Renal pelvis (tissue), 4 donors: ENCODE results near the gene ANAPC2. TPM values are rescaled to one million over a fixed set of nuclear protein-coding genes. Genes with fewer than 3 reads are reported as not detected.

ENCODE experiments used
- DNase-seq: peaks from one replicate; pipeline ENCODE4 v3.0.0-alpha.2; 2013
- polyA plus RNA-seq, 3 donors: library from polyadenylated mRNA; unstranded; fragments of 120-200 nt; gene quantifications; one replicate each; pipeline ENCODE4 v1.2.1, GENCODE V29; 2013; ENCODE audit not compliant: insufficient read length in 3 of 3

The ANAPC2 gene
- polyA plus RNA-seq, 3 donors, result 46.2 to 55.9 (median 51.3) TPM

DNA sequence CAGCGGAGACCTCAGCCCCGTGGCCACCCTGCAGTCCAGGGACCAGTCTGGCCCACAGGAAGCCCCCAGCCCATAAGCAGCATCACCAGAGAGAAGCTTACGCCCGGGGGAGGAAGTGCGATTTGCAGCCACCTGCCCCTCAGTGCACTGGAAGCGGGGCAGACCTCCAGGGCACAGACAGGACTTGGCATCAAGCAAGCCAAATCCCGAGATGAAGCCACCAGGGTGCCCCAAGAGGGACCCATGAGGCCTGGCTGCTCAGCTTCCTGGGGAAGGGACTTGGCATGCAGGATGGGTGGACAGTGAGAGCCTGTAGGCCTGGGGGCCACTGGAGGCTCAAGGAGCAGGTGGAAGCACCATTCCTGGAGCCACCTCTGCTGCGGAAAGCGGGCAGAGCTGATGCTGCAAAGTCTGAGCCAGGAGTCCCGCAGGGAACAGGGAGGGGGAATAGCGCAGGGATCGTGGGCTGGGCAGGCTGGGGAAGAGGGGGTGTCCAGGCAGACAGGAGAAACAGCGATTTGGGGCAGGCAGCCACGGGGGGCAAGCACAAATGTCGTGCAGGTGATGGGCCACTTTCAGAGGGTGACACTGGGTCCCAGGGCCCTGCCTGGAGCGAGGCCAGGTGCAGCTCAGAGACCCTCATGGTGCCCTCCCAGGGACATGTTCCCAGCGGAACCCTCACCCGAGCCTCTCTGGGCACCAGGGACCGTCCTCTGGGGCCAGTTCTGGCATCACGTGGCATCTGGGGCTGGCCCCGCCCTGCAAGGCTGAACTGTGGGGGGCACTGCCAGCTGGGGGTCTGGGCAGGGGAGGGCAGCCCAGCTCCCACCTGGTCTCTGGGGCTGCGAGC lies 21.8 kb downstream of the ANAPC2 start:
- DNase-seq, result no peak

DNA sequence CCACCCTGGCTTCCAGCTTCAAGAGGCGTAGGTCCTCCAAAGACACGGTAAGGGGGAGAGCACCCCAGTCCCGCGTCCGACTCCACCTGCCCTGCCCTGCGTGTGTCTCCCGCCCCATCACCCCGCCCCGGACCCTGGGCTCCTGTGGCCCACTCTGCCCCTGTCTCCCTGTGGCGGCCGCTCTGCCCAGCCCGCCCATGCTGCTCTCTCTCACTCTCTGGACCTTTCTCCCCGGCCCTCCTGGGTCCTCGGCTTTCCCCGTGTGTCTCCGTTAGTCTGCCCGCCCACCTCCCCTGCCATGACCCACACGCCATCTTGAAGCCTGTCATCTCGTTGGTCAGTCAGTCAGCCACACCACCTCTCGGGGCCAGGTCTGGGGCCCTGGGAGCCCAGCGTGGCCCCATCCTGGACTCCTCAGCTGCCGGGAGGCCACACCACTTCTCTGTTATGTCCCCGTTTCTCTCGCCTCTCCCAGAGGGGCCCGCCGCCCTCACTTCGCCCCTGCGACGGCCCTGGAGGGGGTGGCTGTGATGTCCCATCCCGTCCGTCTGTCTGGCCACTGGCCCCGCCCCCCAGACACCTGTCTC lies 23.0 kb downstream of the ANAPC2 start:
- DNase-seq, result no peak

GRCh38 chr9:137164370-137165249 lies 23.8 kb downstream of the ANAPC2 start:
- no peak for DNase-seq

- no peak for DNase-seq
These were observed 24.6 kb downstream of the ANAPC2 start for GRCh38 chr9:137163805-137164204.

DNA sequence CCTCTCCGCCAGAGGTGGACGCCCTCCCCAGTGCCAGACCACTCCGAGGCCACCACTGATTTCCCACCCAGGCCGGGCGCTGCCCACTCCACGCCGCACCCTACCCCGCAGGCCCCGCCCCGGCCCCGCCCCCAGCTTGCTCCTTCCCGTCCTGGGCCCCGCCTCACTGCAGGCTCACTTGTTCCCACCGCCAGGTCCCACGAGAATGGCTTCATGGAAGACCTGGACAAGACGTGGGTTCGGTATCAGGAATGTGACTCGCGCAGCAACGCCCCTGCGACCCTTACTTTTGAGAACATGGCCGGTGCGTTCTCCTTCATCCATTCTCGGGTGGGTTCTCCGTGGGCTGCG lies 25.0 kb downstream of the ANAPC2 start:
- no peak for DNase-seq

GRCh38 chr9:137162505-137163364 lies 25.6 kb downstream of the ANAPC2 start:
- no peak for DNase-seq

GRCh38 chr9:137161558-137162486 lies 26.5 kb downstream of the ANAPC2 start:
- DNase-seq, result no peak

GRCh38 chr9:137160716-137161557 lies 27.4 kb downstream of the ANAPC2 start:
- no peak for DNase-seq

GRCh38 chr9:137160054-137160425 lies 28.3 kb downstream of the ANAPC2 start:
- no peak for DNase-seq

DNA sequence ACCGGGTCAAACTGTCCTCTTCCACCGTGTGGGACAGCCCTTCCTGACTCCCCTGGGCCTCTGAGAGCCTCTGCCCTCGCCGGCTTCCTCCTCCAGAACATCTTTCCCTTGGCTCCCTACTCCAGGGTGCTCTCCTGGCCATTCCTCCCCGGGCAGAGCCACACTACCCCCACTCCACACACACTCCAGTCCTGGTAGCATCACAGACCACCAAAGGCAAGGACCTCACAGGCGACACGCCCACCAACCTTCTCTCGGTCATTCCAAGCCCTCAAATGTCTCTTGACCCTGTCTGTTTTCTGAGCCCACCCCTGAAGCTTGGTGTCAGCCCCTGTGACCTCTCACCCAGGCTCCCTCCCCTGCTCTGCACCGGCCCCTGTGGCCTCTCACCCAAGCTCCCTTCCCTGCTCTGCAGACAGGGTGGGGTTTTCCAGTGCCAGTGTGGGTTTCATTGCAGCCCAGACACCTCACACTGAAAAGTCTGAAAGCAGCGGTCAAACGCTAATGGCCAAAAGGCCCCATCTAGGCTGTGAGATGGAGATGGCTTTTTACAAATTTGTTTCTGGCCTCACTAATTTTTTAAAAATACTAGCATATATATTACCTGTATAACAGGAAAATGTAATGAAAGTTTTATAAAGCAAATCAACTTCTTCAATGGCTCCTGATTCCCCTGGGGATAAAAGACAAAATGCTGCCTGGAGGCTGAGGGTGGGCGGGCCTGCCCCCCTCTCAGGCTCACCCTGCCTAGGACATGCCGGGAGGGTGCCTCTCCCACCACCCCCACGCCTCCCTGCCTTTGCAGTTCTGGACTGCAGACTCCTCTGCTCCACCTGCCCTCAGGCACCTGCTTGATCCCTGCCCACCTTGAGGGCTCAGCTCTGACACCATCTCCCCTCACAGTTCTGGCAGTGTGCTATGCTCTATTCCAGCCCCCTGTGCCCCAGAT lies 29.0 kb downstream of the ANAPC2 start:
- no peak for DNase-seq

- DNase-seq, result no peak
These were observed 29.7 kb downstream of the ANAPC2 start for GRCh38 chr9:137158625-137159024.

- DNase-seq, result no peak
These were observed 30.5 kb downstream of the ANAPC2 start for GRCh38 chr9:137157618-137158415.

GRCh38 chr9:137156567-137157375 lies 31.6 kb downstream of the ANAPC2 start:
- no peak for DNase-seq

- no peak for DNase-seq
These were observed 35.4 kb downstream of the ANAPC2 start for GRCh38 chr9:137152844-137153405.

DNA sequence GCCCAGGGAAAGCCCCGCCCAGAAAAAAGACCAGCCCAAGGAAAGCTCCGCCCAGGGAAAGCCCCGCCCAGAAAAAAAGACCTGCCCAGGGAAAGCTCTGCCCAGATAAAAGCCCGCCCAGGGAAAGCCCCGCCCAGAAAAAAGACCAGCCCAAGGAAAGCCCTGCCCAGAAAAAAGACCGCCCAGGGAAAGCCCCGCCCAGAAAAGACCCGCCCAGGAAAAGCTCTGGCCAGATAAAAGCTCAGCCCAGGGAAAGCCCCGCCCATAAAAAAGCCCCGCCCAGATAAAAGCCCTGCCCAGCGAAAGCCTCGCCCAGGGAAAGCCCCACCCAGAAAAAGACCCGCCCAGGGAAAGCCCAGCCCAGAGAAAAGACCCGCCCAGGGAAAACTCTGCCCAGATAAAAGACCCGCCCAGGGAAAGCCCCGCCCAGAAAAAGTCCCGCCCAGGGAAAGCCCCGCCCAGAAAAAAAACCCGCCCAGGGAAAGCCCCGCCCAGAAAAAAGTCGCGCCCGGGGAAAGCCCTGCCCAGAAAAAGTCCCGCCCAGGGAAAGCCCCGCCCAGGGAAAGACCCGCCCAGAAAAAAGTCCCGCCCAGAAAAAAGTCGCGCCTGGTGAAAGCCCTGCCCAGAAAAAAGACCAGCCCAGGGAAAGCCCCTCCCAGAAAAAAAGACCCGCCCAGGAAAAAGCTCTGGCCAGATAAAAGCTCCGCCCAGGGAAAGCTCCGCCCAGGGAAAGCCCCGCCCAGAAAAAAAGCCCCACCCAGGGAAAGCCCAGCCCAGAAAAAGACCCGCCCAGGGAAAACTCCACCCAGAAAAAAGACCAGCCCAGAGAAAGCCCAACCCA lies 37.5 kb downstream of the ANAPC2 start:
- no peak for DNase-seq
